ENCODE results near the gene MORC2.

Gene MORC2

GRCh38 chr22:30893434-30894370, 74.9 kb downstream of the MORC2 start:
- no peak overlapping the region for H3K4me3 ChIP-seq (ENCODE audit: low read depth, low read length)
- TF ChIP-seq CTCF (IDR thresholded peaks at IDR 0.05; ENCODE audit: low read depth, low read length) = no peak

GRCh38 chr22:30892731-30893221, 75.8 kb downstream of the MORC2 start:
- TF ChIP-seq CTCF (IDR thresholded peaks at IDR 0.05; ENCODE audit: low read depth, low read length) = no peak
- H3K4me3 ChIP-seq (ENCODE audit: low read depth, low read length) = no peak overlapping the region

GRCh38 chr22:30892286-30892685, 76.3 kb downstream of the MORC2 start:
- no peak overlapping the region for H3K4me3 ChIP-seq (ENCODE audit: low read depth, low read length)
- TF ChIP-seq CTCF (IDR thresholded peaks at IDR 0.05; ENCODE audit: low read depth, low read length) = no peak

DNA sequence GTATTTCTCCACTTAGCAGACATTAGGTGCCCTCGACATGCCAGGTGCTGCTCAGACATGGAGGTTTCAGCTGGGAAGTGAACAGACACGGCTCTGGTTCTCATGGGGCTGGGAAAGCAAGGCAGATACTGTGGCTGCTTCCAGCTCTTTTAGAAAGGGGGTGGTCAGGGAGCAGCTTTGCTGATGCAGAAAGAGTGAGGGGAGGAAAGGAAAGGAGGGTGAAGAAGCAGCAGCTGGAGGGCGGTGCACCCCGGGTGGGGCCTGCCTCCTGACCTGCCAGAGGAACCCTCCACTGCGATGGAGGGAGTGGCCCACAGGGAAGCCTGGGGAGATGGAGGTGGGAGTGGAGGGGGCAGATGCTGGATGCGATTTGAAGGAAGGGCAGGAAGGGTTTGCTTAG, 76.8 kb downstream of the MORC2 start:
- H3K4me3 ChIP-seq (ENCODE audit: low read depth, low read length) = no peak overlapping the region
- TF ChIP-seq CTCF (IDR thresholded peaks at IDR 0.05; ENCODE audit: low read depth, low read length) = no peak

- TF ChIP-seq CTCF (IDR thresholded peaks at IDR 0.05; ENCODE audit: low read depth, low read length) = no peak
- H3K4me3 ChIP-seq (ENCODE audit: low read depth, low read length) = no peak overlapping the region
These were observed 77.2 kb downstream of the MORC2 start for GRCh38 chr22:30891443-30891755.

DNA sequence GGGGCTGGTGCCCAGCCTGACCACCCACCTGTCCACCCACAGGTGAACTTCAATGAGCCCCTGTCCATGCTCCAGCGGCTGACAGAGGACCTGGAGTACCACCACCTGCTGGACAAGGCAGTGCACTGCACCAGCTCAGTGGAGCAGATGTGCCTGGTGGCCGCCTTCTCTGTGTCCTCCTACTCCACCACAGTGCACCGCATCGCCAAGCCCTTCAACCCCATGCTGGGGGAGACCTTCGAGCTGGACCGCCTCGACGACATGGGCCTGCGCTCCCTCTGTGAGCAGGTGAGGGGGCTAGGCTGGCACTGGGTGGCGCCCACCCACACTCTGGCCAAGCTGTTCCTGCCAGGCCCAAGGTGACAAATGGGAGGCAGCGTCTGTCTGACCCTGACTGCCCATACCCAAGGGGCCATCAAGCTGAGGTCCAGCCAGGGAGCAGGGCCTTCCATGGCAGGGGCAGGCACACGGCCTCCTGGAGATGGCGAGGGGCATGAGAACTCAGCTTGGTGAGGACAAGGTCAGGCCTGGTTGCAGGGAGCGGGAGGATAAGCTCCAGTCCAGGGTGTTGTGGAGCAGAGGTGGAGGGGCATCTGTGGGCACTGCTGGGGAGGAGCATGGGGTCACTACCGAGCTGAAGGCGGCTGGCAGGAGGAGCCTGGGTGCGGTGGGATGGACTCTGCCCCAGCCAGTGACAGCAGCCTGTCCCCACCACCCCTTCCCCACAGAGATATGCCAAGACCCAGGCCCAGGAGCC, 77.7 kb downstream of the MORC2 start:
- peak; percentile 69 for TF ChIP-seq CTCF (IDR thresholded peaks at IDR 0.05; ENCODE audit: low read depth, low read length)

GRCh38 chr22:30889996-30890480, 78.5 kb downstream of the MORC2 start:
- no peak for TF ChIP-seq CTCF (IDR thresholded peaks at IDR 0.05; ENCODE audit: low read depth, low read length)
- no peak overlapping the region for H3K4me3 ChIP-seq (ENCODE audit: low read depth, low read length)

More for the DNA sequence above, 77.7 kb downstream of the MORC2 start:
- no peak overlapping the region for H3K4me3 ChIP-seq (ENCODE audit: low read depth, low read length)

All from WI38 (cell line).